ENCODE results near the gene TET1. TPM values are rescaled to one million over a fixed set of nuclear protein-coding genes. Genes with fewer than 3 reads are reported as not detected.

Gene TET1
- total and polyA plus RNA-seq, 2 of the 13 experiments (the other 11 are each of a cell fraction or from before 2014, with no cell fraction given): 6.9 to 7.3 TPM

DNA sequence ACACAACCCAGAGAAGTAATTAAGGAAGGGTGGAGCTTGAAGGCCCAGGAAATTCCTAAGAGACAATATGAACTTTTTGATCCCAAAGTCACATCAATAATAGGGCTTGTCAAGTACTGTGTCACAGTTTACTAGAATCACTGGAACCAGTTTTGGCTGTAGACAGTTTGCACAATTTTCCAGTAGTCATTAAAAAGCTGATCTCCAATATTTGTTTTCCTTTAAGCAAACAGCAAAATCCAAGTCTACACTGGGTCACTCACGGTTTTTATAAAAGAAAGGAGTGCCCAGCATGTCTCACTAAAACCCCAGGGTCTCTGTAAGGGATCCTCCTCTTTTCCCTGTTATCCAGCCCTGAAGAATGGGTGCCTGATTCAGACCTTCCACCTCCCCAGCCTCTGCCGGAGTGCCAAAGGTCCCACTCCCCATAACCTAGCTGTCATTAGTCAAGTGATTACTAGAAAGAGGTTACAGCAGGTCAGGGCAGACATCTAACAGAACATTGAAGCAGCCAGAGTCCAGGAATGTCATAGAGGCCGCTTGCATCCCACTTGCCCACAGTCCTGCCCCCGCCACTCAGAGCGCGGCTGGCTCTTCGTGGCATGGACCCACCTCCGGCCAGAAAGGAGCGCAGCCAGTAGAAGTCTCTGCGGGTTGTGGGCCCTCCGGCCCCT is 33.4 kb upstream of the TET1 start:
- Histone ChIP-seq H3K27ac (ENCODE audit: extremely low read length, insufficient read depth, low read length) (peak overlapping the region; percentile 93), H3K9me3 (ENCODE audit: low read length) (no peaks in the 10 kb centered on the region), H3K27me3 (ENCODE audit: control insufficient read depth in 1 of 2, insufficient read depth in 2 of 2, low read length in 2 of 2) (no peaks in the 10 kb centered on the region), H3K4me3 (replicated peaks in 1 of 3; ENCODE audit: insufficient read depth in 1 of 3, low read depth in 2 of 3, low read length in 3 of 3) (peak overlapping the region; percentile 80 to 88 (median 81)), H3K79me2 (ENCODE audit: insufficient read depth, low read length) (peaks cover 3% of the 10 kb centered on the region), H3K4me2 (ENCODE audit: low read depth, low read length) (peak overlapping the region; percentile 78), H3K36me3 (replicated peaks in 1 of 2; ENCODE audit: control insufficient read depth in 1 of 2, insufficient read depth in 2 of 2, low read length in 2 of 2) (peaks cover 0 to 1% of the 10 kb centered on the region in 2 experiments; a peak in 3 of 5 replicates), H2AFZ (ENCODE audit: low read length) (no peak overlapping the region), H3K9ac (ENCODE audit: insufficient read depth, low read depth, low read length) (peak overlapping the region; percentile 84), H4K20me1 (ENCODE audit: insufficient read depth, low read length) (no peaks in the 10 kb centered on the region), H3K4me1 (ENCODE audit: insufficient read depth, low read length) (peaks cover 18% of the 10 kb centered on the region)
- TSS peak; percentile 82 for BruUV-seq (replicated peaks)
- DNase-seq (ENCODE audit: low spot score) (peak; percentile 56), ATAC-seq (peak; percentile 84), FAIRE-seq (peak; percentile 34)
- in situ Hi-C loops (cut with HindIII; ENCODE audit: extremely low pct_ligation_motif_present, low pct_unique_long_range_greater_than_20kb): no loop called here
- TF ChIP-seq ZNF563 (CRISPR knock-in tag; IDR thresholded peaks at IDR 0.05) (no peak), FOXA1 (IDR thresholded peaks at IDR 0.05) (no peak), FOXA1 (CRISPR knock-in tag; IDR thresholded peaks at IDR 0.05) (0 out of 2 replicates have a peak, but pooled peaks have one; percentile 30), ZIK1 (CRISPR knock-in tag; IDR thresholded peaks at IDR 0.05; ENCODE audit: borderline replicate concordance, low read depth) (no peak), ZNF30 (CRISPR knock-in tag; IDR thresholded peaks at IDR 0.05) (peak; percentile 67; the same call in 1 of the 2 replicates)
- TF ChIP-seq, protein P1, sequence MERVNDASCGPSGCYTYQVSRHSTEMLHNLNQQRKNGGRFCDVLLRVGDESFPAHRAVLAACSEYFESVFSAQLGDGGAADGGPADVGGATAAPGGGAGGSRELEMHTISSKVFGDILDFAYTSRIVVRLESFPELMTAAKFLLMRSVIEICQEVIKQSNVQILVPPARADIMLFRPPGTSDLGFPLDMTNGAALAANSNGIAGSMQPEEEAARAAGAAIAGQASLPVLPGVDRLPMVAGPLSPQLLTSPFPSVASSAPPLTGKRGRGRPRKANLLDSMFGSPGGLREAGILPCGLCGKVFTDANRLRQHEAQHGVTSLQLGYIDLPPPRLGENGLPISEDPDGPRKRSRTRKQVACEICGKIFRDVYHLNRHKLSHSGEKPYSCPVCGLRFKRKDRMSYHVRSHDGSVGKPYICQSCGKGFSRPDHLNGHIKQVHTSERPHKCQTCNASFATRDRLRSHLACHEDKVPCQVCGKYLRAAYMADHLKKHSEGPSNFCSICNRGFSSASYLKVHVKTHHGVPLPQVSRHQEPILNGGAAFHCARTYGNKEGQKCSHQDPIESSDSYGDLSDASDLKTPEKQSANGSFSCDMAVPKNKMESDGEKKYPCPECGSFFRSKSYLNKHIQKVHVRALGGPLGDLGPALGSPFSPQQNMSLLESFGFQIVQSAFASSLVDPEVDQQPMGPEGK (CRISPR knock-in tag; IDR thresholded peaks at IDR 0.05): no peak
- TF ChIP-seq, protein P2, sequence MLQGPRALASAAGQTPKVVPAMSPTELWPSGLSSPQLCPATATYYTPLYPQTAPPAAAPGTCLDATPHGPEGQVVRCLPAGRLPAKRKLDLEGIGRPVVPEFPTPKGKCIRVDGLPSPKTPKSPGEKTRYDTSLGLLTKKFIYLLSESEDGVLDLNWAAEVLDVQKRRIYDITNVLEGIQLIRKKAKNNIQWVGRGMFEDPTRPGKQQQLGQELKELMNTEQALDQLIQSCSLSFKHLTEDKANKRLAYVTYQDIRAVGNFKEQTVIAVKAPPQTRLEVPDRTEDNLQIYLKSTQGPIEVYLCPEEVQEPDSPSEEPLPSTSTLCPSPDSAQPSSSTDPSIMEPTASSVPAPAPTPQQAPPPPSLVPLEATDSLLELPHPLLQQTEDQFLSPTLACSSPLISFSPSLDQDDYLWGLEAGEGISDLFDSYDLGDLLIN (CRISPR knock-in tag; IDR thresholded peaks at IDR 0.05; ENCODE audit: borderline replicate concordance): no peak
- TF ChIP-seq, protein P3, sequence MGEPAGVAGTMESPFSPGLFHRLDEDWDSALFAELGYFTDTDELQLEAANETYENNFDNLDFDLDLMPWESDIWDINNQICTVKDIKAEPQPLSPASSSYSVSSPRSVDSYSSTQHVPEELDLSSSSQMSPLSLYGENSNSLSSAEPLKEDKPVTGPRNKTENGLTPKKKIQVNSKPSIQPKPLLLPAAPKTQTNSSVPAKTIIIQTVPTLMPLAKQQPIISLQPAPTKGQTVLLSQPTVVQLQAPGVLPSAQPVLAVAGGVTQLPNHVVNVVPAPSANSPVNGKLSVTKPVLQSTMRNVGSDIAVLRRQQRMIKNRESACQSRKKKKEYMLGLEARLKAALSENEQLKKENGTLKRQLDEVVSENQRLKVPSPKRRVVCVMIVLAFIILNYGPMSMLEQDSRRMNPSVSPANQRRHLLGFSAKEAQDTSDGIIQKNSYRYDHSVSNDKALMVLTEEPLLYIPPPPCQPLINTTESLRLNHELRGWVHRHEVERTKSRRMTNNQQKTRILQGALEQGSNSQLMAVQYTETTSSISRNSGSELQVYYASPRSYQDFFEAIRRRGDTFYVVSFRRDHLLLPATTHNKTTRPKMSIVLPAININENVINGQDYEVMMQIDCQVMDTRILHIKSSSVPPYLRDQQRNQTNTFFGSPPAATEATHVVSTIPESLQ (CRISPR knock-in tag; conservative IDR thresholded peaks at IDR 0.05): no peak
- CTCF ChIA-PET (ENCODE audit: low intra/inter-chr PET ratio, low total read pairs): no interaction called here
- intact Hi-C loops (cut with micrococcal nuclease; ENCODE audit: unreplicated experiment): loop anchor here (1.0 to 5.0 kb wide), 2 partner anchors 36 to 196 kb away; partner anchors contain the start of gene TET1
- WGBS (ENCODE audit: low lambda C conversion rate): 0% methylated on average over 6 of the region's 11 CpGs
- POLR2A ChIA-PET: interaction anchor here (1.1 kb wide), 1 partner anchor 74 kb away, joined by 5 read pairs; no protein-coding TSS in a partner anchor

Data from HepG2 (cell line).